Cerebellar cortex (tissue), 1 donor: Measurements from ENCODE around the gene RNF186.
A peak's percentile ranks its signal among the peaks of the same experiment; 100 is the strongest.
"Not testable (repeated sequence)": the region's sequence is repeated elsewhere in the genome, so short reads cannot be mapped to it uniquely, and the experiment has no call there.

Experiments used
- DNase-seq: peaks from one replicate; pipeline ENCODE4 v3.0.0-alpha.2; 2015; ENCODE audit warnings: low spot score

Gene RNF186, protein sequence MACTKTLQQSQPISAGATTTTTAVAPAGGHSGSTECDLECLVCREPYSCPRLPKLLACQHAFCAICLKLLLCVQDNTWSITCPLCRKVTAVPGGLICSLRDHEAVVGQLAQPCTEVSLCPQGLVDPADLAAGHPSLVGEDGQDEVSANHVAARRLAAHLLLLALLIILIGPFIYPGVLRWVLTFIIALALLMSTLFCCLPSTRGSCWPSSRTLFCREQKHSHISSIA

DNA sequence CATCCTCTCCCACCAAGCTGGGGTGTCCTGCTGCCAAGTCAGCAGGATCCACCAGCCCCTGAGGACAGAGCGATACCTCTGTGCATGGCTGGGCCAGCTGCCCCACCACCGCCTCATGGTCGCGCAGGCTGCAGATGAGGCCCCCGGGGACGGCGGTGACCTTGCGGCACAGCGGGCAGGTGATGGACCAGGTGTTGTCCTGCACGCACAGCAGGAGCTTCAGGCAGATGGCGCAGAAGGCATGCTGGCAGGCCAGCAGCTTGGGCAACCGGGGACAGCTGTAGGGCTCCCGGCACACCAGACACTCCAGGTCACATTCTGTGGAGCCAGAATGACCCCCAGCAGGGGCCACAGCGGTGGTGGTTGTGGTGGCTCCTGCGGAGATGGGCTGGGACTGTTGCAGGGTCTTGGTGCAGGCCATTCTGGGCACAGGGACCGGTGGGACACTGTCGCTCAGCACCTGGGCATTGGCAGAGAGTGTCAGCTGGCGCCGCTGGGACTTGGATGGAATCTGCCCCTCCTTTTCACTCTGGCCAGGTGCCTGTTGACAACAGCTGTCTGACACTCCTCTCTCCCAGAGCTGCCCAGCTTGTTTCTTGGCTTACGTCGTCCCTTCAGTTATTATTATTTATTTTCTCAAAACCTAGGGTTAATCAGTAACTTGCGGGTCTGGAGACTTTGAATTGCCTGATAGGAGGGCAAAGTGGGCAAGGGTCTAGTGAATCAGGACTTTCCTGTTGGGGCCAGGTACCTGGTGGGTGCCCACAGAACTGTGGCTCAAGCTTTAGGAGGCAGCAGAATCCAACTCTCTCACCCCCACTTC lies at the start of gene RNF186:
Gene RNF186, minus strand, starts transcription at position 603 of the 823 bp plus-strand sequence. Its CDS starts 182 bp downstream, at position 421.
- no peak for DNase-seq

GRCh38 chr1:19864570-19865160 lies 49.6 kb upstream of the RNF186 start:
- no peak for DNase-seq

GRCh38 chr1:19862944-19863343 lies 47.9 kb upstream of the RNF186 start:
- no peak for DNase-seq

DNA sequence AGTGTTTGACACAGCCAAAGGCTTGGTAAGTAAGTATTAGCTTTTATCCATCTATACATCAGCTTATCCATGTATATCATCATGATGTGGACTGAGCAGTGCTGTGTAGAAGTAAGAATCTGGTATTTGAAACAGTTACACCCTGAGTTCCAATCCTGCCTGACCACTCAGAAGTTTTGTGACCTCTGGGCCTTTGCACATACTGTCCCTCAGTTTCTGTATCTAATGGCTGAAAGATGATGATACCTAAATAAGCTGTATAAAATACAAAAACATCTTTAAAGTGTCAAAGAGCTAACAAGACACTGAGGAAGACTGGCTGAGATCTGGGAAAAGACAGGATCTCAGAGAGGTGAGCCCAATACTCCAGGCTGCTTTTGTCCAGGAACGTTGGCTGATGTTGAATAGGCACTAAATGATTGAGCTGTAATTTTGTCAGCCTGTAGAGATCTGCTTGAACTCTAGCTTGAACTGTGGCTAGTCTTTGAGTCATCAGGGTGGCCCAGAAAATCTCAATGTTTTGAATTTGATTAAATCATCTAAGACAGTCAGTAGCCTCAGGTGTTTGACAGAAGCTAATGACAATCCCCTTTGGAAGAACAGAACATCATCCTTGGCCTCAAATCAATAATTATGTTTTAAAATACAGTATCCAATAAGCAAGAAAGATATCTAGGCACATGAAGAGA lies 46.9 kb upstream of the RNF186 start:
- DNase-seq: no peak

- DNase-seq: no peak
These were observed 46.0 kb upstream of the RNF186 start for GRCh38 chr1:19861034-19861433.

GRCh38 chr1:19860418-19860817 lies 45.3 kb upstream of the RNF186 start:
- DNase-seq: no peak

- no peak for DNase-seq
These were observed 44.8 kb upstream of the RNF186 start for GRCh38 chr1:19859876-19860275.

DNA sequence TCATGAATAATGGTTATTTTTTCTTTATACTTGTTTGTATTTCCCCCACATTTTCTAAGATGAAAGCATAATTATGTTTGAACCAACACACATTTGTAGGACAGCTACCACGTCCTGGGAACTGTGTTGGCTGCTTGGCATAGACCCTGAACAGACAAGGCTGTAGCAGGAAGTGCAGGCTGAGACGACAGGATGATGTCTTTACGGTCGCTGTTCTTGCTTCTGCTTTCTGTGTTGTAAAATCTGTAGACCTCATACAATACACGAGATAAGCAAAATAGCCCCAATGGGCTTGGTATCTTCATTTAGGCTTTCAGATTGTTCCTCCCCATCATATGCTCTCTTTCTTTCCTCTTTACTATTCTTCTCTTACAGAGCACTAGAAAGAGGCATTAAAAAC lies 43.8 kb upstream of the RNF186 start:
- DNase-seq: no peak

DNA sequence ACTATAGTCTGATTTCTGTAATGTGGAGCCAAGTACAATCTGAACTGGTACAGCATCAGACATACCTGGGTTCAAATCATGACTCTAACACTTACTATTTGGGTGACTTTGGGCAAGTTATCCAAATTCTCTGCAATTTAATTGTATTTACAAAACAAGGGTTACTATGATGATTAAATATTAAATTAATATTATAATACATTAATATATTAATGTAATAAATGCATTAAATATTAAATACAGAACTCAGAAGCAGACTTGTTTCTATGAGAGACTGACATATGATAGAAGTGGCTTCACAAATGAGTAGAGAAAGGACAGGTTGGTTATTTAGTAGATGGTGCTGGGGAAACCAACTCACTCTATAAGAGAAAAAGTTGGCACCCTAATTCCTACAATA lies 39.8 kb upstream of the RNF186 start:
- no peak for DNase-seq

- DNase-seq: no peak
These were observed 37.0 kb upstream of the RNF186 start for GRCh38 chr1:19852036-19852435.

GRCh38 chr1:19850214-19850613 lies 35.1 kb upstream of the RNF186 start:
- DNase-seq: no peak

GRCh38 chr1:19849307-19849706 lies 34.2 kb upstream of the RNF186 start:
- DNase-seq: not testable (repeated sequence)

DNA sequence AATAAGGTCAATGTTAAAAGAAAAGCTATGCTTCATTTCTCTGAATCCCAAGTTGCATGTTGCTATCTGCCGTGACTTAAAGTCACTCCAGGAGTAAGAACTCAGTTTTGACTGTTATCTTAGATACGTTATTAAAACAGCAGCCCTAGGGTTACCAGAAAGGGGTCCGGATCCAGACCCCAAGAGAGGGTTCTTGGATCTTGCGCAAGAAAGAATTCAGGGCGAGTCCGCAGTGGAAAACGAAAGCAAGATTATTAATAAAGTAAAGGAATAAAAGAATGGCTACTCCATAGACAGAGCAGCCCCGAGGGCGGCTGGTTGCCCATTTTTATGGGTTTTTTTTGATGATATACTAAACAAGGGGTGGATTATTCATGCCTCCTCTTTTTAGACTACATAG lies 32.3 kb upstream of the RNF186 start:
- DNase-seq: not testable (repeated sequence)

DNA sequence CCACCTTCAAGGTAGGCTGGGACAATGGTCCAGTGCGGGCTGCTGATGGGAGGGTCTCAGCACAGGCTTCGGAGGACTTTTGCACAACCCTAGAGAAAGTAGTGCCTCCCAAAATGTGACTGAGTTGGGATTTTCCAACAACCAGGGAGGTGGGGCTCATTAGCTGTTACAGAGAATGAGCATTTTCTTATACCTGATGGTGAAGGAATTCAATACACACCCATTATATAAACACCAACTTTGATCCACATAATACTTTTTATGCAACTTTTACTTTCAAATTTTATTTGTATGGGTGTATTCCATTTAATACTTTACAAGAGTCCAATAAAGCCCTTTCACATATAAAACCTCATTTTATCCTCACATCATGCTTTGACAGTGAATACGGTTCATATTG lies 31.3 kb upstream of the RNF186 start:
- DNase-seq: no peak

DNA sequence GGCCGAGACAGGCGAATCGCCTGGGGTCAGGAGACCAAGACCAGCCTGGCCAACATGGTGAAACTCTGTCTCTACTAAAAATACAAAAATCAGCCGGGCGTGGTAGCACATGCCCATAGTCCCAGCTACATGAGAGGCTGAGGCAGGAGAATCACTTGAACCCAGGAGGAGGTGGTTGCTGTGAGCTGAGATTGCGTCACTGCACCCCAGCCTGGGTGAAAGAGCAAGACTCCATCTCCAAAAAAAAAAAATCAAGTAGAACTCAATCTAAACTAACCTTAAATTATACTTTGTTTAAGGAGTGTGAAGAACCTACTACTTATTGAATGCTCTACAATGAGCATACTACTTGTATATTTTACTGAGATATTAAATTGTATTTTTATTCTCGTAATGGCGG lies 30.5 kb upstream of the RNF186 start:
- no peak for DNase-seq

GRCh38 chr1:19844731-19845495 lies 29.8 kb upstream of the RNF186 start:
- no peak for DNase-seq

DNA sequence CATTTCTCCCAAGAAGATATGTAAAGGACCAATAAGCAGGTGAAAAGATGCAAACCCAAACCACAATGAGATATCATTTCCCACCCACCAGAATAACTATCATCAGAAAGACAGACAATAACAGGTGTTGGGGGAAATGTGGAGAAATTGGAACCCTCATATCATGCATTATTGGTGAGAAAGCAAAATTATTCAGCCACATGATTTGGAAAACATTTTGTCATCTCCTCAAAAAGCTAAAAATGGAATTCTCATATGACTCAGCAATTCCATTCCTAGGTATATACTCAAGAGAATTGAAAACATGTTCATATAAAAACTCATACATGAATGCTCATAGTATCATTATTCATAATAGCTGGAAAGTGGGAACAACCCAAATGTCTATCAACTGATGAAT lies 25.1 kb upstream of the RNF186 start:
- DNase-seq: no peak

DNA sequence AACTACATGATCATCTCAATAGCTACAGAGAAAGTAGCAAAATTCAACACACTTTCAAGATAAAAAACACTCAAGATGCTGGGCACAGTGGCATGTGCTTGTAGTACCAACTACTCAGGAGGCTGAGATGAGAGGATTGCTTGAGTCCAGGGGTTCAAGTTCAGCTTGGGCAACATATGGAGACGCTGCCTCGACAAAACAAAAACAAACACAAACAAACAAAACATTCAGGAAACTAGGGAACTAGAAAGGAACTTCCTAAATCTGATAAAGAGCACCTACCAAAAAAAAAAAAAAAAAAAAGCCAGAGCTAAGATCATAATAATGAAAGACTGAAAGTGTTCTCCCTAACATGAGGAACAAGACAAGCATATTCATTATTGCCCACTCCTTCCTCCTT lies 22.8 kb upstream of the RNF186 start:
- DNase-seq: no peak

- no peak for DNase-seq
These were observed 20.5 kb upstream of the RNF186 start for GRCh38 chr1:19835578-19835977.

DNA sequence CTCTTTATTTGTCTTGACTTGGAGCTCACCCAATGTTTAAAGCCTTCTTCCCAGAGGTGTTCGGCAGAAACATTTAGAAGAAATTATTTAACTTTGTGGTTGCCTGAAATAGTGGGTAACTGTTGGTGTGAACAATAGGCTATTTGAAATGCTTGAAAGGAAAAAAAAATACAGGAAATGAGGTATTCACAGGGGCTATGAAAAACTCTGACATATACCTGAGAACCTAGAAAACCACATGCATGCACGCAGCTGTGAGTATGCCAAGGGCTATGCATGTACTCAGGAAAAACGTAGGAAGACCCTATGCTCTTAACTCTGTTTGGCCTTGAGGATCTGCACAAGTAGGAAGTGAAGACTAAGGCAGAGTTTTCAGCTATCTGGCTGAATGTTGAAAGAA lies 16.4 kb upstream of the RNF186 start:
- no peak for DNase-seq

DNA sequence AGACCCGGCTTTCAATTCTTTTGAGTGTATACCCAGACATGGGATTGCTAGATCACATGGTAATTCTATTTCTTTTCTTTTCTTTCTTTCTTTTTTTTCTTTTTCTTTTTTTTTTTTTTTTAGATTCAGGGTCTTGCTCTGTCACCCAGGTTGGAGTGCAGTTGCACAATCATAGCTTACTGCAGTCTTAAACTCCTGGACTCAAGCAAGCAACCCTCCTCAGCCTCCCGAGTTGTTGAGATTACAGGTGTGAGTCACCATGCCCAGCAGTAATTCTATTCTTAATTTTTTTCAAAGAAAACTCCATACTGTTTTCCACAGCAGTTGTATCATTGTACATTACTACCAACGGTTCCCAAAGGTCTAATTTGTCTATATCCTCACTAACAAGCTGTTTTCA lies 13.5 kb upstream of the RNF186 start:
- DNase-seq: no peak

GRCh38 chr1:19825298-19825697 lies 10.2 kb upstream of the RNF186 start:
- peak; percentile 6 for DNase-seq
